HepG2 (cell line): ENCODE results near the gene STK32A.

ENCODE experiments used
- RNF2 ChIP-seq: fragments of 450-650 bp; conservative IDR thresholded peaks from 2 replicates; pipeline ENCODE4 v1.6.1; 2016; ENCODE audit warnings: low read depth
- SP2 ChIP-seq: sonication (generic); formaldehyde crosslinking; IDR thresholded peaks from 2 replicates; pipeline ENCODE4 v1.5.1; 2020; ENCODE audit warnings: mild to moderate bottlenecking, missing genetic modification reagents

DNA sequence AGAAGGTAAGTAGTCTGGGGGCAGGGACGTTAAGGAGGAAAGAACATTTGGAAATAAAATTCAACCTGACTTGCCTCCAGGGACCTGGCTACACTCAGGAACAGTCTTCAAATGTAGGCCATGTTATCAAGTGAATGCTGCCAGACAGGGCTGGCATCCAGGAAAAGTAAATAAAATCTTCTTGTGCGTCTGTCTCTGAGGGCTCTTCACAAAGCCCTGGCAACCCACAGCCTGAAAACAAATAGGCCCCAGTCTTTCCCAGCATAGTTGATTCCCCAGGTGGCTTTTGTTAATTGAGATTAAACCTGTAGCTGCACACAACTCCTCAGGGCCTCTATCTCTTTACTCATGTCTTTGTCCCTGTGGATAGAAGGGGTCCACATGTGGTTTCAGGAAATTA is 55.4 kb downstream of the STK32A start:
- no peak for TF ChIP-seq RNF2
- TF ChIP-seq SP2 (CRISPR knock-in tag), result no peak
